ENCODE data around the gene IQCN.

The IQCN gene, protein sequence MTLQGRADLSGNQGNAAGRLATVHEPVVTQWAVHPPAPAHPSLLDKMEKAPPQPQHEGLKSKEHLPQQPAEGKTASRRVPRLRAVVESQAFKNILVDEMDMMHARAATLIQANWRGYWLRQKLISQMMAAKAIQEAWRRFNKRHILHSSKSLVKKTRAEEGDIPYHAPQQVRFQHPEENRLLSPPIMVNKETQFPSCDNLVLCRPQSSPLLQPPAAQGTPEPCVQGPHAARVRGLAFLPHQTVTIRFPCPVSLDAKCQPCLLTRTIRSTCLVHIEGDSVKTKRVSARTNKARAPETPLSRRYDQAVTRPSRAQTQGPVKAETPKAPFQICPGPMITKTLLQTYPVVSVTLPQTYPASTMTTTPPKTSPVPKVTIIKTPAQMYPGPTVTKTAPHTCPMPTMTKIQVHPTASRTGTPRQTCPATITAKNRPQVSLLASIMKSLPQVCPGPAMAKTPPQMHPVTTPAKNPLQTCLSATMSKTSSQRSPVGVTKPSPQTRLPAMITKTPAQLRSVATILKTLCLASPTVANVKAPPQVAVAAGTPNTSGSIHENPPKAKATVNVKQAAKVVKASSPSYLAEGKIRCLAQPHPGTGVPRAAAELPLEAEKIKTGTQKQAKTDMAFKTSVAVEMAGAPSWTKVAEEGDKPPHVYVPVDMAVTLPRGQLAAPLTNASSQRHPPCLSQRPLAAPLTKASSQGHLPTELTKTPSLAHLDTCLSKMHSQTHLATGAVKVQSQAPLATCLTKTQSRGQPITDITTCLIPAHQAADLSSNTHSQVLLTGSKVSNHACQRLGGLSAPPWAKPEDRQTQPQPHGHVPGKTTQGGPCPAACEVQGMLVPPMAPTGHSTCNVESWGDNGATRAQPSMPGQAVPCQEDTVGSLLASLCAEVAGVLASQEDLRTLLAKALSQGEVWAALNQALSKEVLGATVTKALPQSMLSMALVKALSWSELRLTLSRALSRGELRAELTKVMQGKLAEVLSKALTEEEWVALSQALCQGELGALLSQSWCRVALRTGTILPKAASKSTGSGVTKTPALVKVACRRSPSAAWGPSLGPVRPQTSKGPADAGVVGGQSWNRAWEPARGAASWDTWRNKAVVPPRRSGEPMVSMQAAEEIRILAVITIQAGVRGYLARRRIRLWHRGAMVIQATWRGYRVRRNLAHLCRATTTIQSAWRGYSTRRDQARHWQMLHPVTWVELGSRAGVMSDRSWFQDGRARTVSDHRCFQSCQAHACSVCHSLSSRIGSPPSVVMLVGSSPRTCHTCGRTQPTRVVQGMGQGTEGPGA (N-terminal part only)

GRCh38 chr19:18274219-18274780 is at the start of gene IQCN:
IQCN (minus strand) TSS chr19:18274452; CDS start chr19:18269478, 4,974 bp downstream.
- DNase-seq (ENCODE audit: low read depth, low spot score): no peak

DNA sequence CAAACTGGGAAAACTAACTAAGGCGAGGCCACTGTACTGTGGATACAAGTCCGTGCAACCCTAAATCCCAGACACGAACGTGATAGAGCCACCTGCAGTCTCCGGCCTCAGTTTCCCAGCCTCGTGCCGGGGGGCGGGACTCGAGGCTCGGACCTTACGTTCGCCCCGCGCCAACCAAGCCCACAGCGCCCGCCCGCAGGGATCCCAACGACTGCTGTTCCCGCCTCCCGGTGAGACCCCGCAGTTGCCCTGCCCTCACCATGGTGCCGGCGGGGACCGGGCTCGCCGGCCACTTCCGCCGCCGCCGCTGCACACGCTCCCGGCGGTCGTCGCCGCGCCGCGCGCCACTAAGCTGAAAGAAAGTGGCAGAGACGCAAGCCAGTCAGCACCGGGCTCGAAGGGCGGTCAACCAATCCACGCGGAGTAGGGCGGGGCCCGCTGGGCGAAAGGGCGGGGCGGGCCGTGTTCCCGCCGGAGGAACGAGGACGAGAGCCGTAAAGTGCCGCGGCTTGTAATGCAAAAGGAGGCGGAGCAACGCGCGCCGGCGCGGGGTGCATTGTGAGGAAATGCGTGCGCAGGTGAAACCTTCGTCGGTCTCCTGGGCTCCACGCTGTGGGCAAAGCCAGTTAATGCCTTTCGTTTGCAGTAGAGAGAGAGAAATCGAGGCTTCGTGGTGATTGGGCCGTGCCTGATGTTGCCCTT is 48.7 kb upstream of the IQCN start, which contains the start of gene LSM4:
TSS of gene LSM4 (minus strand) at position 318 of the 702 bp plus-strand sequence. CDS start at position 262, 56 bp downstream.
- peak; percentile 99 for DNase-seq (ENCODE audit: low read depth, low spot score)

GRCh38 chr19:18322318-18322758 is 48.1 kb upstream of the IQCN start:
- peak; percentile 79 for DNase-seq (ENCODE audit: low read depth, low spot score)

DNA sequence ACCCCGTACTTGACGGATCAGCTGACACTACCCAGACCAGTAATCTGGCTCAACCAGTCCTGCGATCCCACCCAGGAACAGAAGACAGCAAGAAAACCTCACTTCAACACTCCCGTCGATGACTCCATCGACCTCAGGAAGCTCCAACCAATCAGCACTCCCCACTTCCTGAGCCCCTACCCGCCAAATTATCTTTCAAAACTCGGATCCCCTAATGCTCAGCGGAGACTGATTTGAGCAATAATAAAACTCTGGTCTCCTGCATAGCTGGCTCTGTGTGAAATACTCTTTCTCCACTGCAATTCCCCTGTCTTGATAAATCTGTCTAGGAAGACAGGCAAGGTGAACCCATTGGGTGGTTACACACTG is 47.5 kb upstream of the IQCN start:
- DNase-seq (ENCODE audit: low read depth, low spot score): peak; percentile 75

GRCh38 chr19:18320865-18321733 is 46.8 kb upstream of the IQCN start:
- DNase-seq (ENCODE audit: low read depth, low spot score): no peak

GRCh38 chr19:18319591-18320135 is 45.4 kb upstream of the IQCN start:
- DNase-seq (ENCODE audit: low read depth, low spot score): no peak

DNA sequence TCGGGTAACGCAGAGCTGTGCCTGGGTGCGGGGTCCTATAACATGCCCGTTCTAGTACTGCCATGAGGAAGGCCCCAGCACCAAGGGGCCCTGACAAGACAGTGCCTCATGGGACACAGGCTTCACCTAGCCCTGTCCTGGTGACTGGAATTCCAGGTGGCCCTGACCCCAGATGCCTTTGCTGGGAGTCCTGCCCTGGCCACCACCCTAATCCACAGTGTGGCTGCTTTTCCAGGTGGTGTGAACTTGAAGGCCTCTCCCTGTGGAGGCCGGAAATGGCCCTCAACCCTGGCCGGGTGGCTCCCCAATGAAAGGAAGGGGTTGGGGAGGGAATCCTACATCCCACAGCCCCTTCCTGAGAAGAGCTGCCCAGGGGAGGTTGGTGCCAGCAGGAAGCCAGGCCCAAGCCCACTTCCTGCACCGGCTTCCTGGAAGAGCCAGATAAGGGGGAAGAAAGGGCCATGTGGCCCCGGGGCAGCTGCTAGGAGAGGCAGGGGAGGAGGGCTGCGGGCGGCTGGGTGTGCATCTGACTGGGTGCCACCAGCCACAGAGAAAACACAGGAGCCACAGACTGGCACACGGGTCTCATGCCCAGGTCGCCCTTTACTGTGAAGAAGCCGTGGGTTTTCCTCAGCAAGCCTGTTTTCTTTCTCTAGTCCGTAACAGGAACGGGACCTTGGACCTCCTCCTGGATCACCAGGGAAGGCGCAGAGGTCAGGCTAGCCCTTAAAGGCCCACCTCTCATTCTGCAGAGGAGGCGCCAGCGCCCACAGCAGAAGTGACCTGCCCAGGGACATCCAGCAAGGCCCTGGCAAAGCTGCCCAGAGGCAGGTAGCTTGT is 43.9 kb upstream of the IQCN start:
- DNase-seq (ENCODE audit: low read depth, low spot score): no peak

GRCh38 chr19:18313398-18313797 is 39.1 kb upstream of the IQCN start:
- DNase-seq (ENCODE audit: low read depth, low spot score): no peak

- DNase-seq (ENCODE audit: low read depth, low spot score): no peak
These were observed 37.9 kb upstream of the IQCN start for GRCh38 chr19:18312092-18312534.

- no peak for DNase-seq (ENCODE audit: low read depth, low spot score)
These were observed 37.3 kb upstream of the IQCN start for GRCh38 chr19:18311502-18312091.

DNA sequence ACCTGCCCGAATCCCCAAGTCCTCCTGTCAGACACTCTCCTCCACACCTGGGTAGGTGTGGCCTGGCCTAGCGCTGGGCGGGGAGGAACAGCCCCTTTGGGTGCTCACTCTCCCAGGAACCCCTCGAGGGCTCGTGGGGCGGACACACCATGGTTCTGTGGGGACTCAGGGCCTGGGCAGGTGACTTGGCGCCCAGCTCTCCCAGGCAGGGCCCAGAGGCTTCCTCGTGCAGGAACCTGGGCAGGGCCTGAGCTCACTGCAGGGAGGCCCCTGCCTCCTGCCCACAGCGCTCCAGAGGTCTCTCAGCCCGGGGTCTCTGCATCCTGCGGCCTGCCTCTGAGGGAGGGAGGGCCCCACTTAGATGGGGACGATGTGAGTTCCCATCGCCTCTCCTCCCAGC is 36.7 kb upstream of the IQCN start:
- DNase-seq (ENCODE audit: low read depth, low spot score): no peak

DNA sequence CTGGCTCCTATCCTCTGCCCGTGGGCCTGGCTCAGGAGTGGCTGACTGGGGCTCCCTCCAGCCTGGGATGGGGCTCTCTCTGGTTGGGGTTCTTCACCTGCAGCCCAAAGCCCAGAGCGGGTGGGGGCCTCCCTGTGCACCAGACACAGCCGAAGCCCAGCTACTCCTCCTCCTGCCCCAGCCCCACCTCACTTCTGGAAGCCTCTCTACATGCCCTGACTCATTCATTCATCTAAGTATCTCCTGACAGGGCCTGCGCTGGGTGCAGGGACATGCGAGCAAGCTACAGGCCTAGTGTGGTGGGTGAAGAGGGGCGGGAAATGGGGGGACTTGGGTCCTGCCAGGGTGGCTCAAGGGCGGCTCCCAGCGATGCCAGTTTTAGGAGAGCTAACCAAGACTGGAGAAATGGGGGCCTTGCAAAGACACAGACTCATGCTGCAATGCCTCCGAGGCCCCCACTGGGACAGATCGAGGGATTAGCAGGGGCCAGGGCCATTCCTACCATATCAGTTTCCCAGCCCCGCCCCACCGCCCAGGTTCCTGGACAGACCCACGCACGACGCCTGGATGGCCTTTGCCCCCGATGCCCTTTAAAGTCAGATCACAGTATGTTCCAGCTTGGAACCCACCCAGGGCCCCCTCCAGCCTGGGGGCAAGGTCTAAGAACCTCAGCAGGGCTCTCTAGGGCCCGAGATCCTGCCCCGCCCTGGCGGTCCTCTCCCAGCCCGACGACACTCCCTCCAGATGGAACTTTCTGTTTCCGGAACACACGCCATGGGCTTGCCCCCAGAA is 36.1 kb upstream of the IQCN start:
- DNase-seq (ENCODE audit: low read depth, low spot score): no peak

DNA sequence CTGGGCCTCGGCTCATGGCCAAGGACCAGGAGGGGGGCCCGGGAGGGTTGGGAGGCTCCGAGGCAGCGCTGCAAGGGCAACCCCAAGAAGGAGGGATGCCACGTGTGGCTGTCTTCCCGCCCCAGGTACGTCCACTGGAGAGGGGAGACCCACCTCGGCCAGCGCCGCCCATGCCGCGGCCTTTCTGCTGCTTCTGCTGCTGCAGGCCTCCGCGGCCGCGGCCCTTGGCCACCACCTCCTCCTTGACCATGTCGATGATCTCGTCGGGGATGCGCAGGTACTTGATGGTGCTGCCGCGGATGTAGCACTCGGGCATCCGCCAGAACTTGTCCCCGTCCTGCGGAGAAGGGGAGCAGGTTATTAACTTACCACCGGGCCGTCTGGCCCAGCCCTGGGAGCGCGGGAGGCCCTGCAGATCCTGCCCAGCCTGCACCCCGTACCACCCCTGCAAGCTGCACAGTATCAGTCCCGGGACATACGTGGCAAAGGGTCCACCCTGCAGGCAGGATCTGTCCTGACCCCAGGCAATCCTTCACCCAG is 35.3 kb upstream of the IQCN start:
- DNase-seq (ENCODE audit: low read depth, low spot score): no peak

DNA sequence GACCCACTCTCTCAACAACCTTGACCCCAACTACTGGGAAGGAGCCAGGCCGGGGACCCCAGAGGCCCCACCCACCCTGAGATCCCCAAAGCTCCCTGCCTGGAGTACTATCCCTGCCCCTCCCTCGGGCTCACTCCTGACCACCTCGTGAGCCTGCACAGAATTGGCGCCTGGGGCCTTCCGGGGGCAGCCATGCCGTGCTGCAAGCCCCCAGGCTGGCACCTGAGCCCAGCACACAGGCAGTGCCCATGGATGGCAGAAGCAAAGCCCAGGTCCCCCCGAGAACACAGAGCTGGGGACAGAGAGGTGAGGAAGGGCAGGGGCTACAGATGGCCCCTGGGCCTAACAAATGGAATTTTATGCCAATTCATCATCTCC is 34.7 kb upstream of the IQCN start:
- no peak for DNase-seq (ENCODE audit: low read depth, low spot score)

- DNase-seq (ENCODE audit: low read depth, low spot score): no peak
These were observed 34.0 kb upstream of the IQCN start for GRCh38 chr19:18308051-18308947.

DNA sequence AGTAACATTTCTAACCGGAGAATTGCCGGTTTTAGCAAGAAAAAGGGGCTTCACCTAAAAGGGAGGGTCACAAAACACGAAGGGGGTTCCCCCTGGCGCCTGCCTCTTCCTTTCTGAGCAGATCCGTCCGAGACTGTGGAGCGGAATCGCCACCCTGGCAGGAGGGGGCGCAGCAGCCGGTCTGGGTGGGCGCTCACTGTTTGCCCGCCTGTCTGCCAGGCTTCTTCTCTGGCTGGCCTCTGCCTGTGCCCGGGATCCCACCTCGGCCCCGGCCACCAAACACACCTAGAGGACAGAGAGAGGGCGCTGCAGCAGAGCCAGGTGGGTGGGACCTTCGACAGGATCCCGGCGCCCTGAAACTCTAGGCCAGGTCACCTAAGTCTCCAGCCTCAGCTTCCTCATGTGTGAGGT is 33.0 kb upstream of the IQCN start:
- no peak for DNase-seq (ENCODE audit: low read depth, low spot score)
